KMS-11 (cell line): ENCODE results near the gene PPP4C.

ENCODE experiments used
- H2AFZ ChIP-seq: fragments of 200-600 bp; sonication (generic); 2 replicates; pipeline ENCODE4 v1.6.1; 2016; ENCODE audit warnings: antibody characterized with exemption, mixed run types, low read depth
- H3K27ac ChIP-seq: fragments of 200-600 bp; sonication (generic); 2 replicates; pipeline ENCODE4 v1.6.1; 2016; ENCODE audit warnings: mild to moderate bottlenecking, mixed run types
- H3K27me3 ChIP-seq: fragments of 200-600 bp; sonication (generic); 2 replicates; pipeline ENCODE4 v1.6.1; 2017; ENCODE audit warnings: mild to moderate bottlenecking, low read depth, mixed run types, moderate library complexity; ENCODE audit not compliant: insufficient read depth
- H3K36me3 ChIP-seq: fragments of 200-600 bp; sonication (generic); 2 replicates; pipeline ENCODE4 v1.6.1; 2017; ENCODE audit warnings: mild to moderate bottlenecking, mixed run types; ENCODE audit not compliant: insufficient read depth
- H3K4me1 ChIP-seq: fragments of 200-600 bp; sonication (generic); 2 replicates; pipeline ENCODE4 v1.6.1; 2016; ENCODE audit warnings: mild to moderate bottlenecking, low read depth, mixed run types; ENCODE audit not compliant: poor library complexity, severe bottlenecking
- H3K4me2 ChIP-seq: fragments of 200-600 bp; sonication (generic); 2 replicates; pipeline ENCODE4 v1.7.0; 2016; ENCODE audit warnings: mild to moderate bottlenecking, mixed run types
- H3K4me3 ChIP-seq: fragments of 200-600 bp; sonication (generic); IDR thresholded peaks from 2 replicates; pipeline ENCODE4 v1.6.1; 2017; ENCODE audit warnings: low read depth, low read length, mixed read lengths; ENCODE audit not compliant: insufficient read depth
- H3K79me2 ChIP-seq: fragments of 200-600 bp; sonication (generic); 2 replicates; pipeline ENCODE4 v1.6.1; 2016; ENCODE audit warnings: low read depth, mixed run types; ENCODE audit not compliant: insufficient read depth
- H3K9ac ChIP-seq: fragments of 200-600 bp; sonication (generic); 2 replicates; pipeline ENCODE4 v1.6.1; 2016; ENCODE audit warnings: mild to moderate bottlenecking, mixed run types
- H4K20me1 ChIP-seq: fragments of 200-600 bp; sonication (generic); 2 replicates; pipeline ENCODE4 v1.6.1; 2016; ENCODE audit warnings: mild to moderate bottlenecking, mixed run types; ENCODE audit not compliant: insufficient read depth
- TF ChIP-seq, protein P1 (sequence below): fragments of 200-600 bp; sonication (generic); conservative IDR thresholded peaks from 2 replicates; pipeline ENCODE4 v1.6.1; 2017; ENCODE audit warnings: low read depth, mild to moderate bottlenecking, antibody characterized with exemption, low read length, moderate library complexity, mixed read lengths

Gene PPP4C

DNA sequence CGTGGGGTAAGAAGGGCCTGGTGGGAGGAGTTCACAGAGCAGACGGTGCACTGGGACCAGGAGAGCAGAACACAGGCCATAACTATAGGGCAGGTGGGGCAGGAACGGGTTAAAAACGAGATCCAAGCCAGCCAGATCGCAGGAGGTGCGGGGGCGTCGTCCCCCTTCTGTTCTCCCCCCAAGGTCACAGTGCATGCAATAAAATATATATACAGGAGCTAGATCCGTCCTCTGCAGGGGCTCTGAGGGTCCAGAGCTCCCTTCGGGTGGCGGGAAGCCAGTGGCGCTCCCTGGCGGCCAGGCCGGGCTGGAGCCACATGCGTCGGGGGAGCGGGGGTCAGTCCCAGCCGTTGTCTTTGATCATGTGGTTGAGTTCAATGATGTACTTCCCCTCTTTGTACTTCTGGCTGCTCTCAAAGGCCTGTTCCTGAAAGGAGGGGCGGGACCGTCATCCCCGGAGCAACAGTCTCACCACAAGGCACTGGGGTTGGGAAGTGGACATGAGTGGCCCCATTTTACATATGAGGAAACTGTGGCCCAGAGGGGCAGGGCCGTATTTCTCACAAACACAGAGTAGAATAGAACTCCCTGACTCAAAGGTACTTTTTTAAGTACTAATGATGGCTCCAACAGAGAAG, 16.7 kb downstream of the PPP4C start:
- Histone ChIP-seq H3K27ac (peak overlapping the region; percentile 27), H2AFZ (peak overlapping the region; percentile 90), H3K36me3 (no peaks in the 10 kb centered on the region), H3K4me1 (peaks cover 42% of the 10 kb centered on the region), H3K4me2 (peak overlapping the region; percentile 62), H3K9ac (peak overlapping the region; percentile 59), H3K4me3 (no peak overlapping the region), H4K20me1 (no peaks in the 10 kb centered on the region), H3K27me3 (no peaks in the 10 kb centered on the region), H3K79me2 (no peaks in the 10 kb centered on the region; the same call in 1 of the 2 replicates)
- TF ChIP-seq, protein P1, sequence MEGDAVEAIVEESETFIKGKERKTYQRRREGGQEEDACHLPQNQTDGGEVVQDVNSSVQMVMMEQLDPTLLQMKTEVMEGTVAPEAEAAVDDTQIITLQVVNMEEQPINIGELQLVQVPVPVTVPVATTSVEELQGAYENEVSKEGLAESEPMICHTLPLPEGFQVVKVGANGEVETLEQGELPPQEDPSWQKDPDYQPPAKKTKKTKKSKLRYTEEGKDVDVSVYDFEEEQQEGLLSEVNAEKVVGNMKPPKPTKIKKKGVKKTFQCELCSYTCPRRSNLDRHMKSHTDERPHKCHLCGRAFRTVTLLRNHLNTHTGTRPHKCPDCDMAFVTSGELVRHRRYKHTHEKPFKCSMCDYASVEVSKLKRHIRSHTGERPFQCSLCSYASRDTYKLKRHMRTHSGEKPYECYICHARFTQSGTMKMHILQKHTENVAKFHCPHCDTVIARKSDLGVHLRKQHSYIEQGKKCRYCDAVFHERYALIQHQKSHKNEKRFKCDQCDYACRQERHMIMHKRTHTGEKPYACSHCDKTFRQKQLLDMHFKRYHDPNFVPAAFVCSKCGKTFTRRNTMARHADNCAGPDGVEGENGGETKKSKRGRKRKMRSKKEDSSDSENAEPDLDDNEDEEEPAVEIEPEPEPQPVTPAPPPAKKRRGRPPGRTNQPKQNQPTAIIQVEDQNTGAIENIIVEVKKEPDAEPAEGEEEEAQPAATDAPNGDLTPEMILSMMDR: peak; percentile 71

DNA sequence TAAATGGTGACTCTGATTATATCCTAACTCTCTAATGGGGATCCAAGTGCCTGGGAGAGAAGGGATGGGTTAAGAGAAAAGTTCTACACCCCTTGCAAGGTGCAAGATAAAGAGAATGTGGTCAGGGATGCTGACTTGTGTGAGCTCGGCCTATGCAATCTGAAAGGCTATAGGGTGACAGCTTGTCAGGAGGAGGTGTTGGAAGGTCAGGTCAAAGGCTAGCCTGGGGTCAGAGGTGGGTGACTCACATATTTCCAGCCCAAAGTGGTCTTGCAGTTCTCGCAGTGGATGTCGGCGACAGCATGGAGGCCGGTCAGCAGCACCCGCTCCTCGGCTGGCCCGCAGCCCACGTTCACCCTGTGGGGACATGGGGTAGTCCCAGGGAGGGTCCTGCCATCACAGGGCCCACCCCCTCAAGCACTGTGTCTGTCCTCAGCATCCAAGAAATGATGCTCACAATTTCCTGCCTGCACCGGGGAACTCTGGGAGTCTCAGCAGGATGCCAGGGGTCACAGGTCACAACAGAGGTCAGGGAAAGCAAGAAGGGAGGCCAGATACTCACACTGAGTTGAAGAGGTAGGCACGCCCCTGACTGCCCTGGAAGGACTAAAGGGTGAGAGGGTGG, 18.9 kb downstream of the PPP4C start:
- Histone ChIP-seq H3K4me2 (peak overlapping the region; percentile 94; the same call in 1 of the 2 replicates), H3K79me2 (no peaks in the 10 kb centered on the region; the same call in 1 of the 2 replicates), H4K20me1 (no peaks in the 10 kb centered on the region), H3K9ac (no peak overlapping the region), H3K4me1 (peaks cover 35% of the 10 kb centered on the region), H3K27ac (no peak overlapping the region), H3K27me3 (no peaks in the 10 kb centered on the region), H3K4me3 (no peak overlapping the region), H3K36me3 (no peaks in the 10 kb centered on the region), H2AFZ (no peak overlapping the region)
- TF ChIP-seq, protein P1: no peak

DNA sequence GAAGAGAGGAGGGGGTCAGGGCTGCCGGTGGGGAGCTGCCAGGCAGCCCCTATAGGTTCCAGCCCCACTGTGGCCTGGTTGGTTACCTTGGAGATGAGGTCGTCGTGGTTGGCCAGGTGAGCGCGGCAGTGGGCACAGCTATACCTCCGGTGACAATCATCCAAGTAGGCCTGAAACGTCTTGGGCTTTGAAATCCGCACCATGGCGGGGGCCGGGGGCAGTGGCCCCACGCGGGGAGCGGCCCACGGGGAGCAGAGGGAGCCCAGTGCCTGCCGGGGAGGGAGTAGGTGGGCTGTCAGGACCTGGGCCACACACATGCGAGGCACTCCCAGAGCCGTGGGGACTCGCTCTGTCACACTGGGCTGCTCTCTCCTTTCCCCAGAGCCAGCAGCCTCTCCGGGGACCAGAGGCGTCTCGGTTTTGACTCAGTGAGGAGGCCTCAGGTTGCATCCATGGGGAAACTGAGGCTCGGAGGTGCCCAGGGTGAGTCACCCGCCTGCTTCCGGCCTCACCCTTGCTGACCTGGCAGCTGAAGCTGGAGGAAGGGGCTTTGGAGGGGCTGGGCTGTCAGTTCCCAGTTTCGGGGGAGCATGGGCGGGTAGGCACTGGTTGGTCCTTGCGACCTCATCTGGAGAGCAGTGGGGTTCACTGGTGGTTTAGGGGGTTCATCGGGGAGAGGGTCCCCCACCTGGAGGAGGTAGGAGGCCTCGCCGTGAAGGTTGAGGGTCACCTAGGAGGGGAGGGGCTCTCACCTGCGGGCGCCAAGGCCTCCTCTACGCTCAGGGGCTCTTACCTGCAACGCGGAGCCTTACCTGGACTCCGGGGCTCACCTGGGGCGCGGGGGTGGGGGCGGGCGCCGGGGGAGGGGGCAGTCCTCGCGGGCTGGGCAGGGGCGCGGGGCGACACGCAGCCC, 19.6 kb downstream of the PPP4C start:
- Histone ChIP-seq H2AFZ (no peak overlapping the region), H3K4me1 (peaks cover 35% of the 10 kb centered on the region), H3K27me3 (no peaks in the 10 kb centered on the region), H3K27ac (no peak overlapping the region), H3K9ac (peak overlapping the region; percentile 15; the same call in 1 of the 2 replicates), H3K36me3 (no peaks in the 10 kb centered on the region), H3K4me3 (no peak overlapping the region), H4K20me1 (no peaks in the 10 kb centered on the region), H3K79me2 (no peaks in the 10 kb centered on the region; the same call in 1 of the 2 replicates), H3K4me2 (peak overlapping the region; percentile 94)
- TF ChIP-seq, protein P1: no peak

DNA sequence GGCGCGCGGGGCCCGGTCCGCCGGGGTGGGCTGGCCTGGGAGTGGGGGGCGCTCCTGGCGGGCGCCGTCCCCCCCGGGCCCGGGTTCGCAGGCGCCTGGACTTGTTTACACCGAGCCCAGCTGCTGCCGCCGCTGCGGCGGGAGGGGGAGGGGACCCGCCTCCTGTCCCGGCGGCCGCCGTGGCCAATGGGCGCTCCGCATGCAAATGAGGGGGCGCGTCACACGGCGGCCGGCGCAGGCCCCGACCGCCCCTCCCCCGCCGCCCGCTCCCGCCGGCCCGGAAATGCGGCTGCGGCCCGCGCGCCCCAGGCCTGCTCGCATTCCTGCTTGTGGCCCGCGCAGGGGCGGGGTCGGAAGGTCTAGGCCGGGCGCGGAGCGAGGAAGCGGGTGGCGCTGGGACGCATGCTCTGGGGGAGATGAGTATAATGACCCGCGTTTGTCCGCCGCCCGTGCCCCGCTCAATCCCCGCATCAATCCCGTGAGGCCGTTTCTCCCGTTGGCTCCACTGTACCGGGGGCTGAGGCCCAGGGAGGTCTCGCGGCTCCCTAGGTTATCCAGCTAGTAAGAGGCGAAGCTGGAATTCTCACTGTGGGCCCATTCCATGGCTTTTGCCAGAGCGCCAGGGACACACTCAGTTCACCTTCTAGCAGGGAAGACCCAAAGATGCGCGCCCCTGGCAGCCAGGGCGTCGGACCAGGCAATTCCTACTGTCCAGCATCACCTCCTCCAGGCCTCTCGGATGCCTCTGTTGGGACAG, 20.5 kb downstream of the PPP4C start, which contains the start of gene YPEL3:
YPEL3 (minus strand) TSS at position 109 of the 757 bp plus-strand sequence. CDS start 731 bp downstream, outside the sequence.
- peak within 1 kb of the TSS; percentile 98 for H2AFZ ChIP-seq
- peak within 1 kb of the TSS; percentile 43; the same call in 1 of the 2 replicates for H3K9ac ChIP-seq

More for the DNA sequence above, 20.5 kb downstream of the PPP4C start, which contains the start of gene YPEL3:
- Histone ChIP-seq H3K79me2 (no peaks in the 10 kb centered on the region; the same call in 1 of the 2 replicates), H3K4me3 (no peak within 1 kb of the TSS), H3K27ac (peak within 1 kb of the TSS; percentile 37; the same call in 1 of the 2 replicates), H3K4me1 (peaks cover 32% of the 10 kb centered on the region), H3K4me2 (peak within 1 kb of the TSS; percentile 94), H3K36me3 (no peaks in the 10 kb centered on the region), H4K20me1 (no peaks in the 10 kb centered on the region), H3K27me3 (no peaks in the 10 kb centered on the region)
- TF ChIP-seq, protein P1: no peak
